Astrocyte (in vitro differentiated cells and primary cell): ENCODE results near the gene TH. TPM values are rescaled to one million over a fixed set of nuclear protein-coding genes. Genes with fewer than 3 reads are reported as not detected.

Source experiments
- DNase-seq: peaks from one replicate; pipeline ENCODE4 v3.0.0-alpha.2; 2010; ENCODE audit warnings: low read depth
- FAIRE-seq: peaks from 2 replicates; lab custom pipeline; 2011; peaks lifted over from hg19 to GRCh38; lab: Jason Lieb, UNC
- H2AFZ ChIP-seq: 2 replicates; pipeline ENCODE4 v1.6.0; 2012; ENCODE audit warnings: low read depth, low read length, inconsistent platforms
- H3K27ac ChIP-seq: 2 replicates; pipeline ENCODE4 v1.5.1; 2011; ENCODE audit warnings: low read depth, low read length, inconsistent platforms
- H3K27me3 ChIP-seq: 2 replicates; pipeline ENCODE4 v1.6.0; 2011; ENCODE audit warnings: low read length, inconsistent platforms; ENCODE audit not compliant: insufficient read depth
- H3K36me3 ChIP-seq: 2 replicates; pipeline ENCODE4 v1.5.1; 2011; ENCODE audit warnings: low read length, inconsistent platforms; ENCODE audit not compliant: insufficient read depth
- H3K4me1 ChIP-seq: 2 replicates; pipeline ENCODE4 v1.5.1; 2011; ENCODE audit warnings: low read length, inconsistent platforms; ENCODE audit not compliant: insufficient read depth
- H3K4me2 ChIP-seq: 2 replicates; pipeline ENCODE4 v1.6.0; 2012; ENCODE audit warnings: low read length, inconsistent platforms
- H3K4me3 ChIP-seq: 2 replicates; pipeline ENCODE4 v1.5.1; 2011; ENCODE audit warnings: low read depth, mild to moderate bottlenecking, low read length, inconsistent platforms; ENCODE audit not compliant: insufficient read depth
- H3K79me2 ChIP-seq: 2 replicates; pipeline ENCODE4 v1.6.0; 2012; ENCODE audit warnings: mild to moderate bottlenecking, low read length, inconsistent platforms; ENCODE audit not compliant: insufficient read depth
- H3K9ac ChIP-seq: 2 replicates; pipeline ENCODE4 v1.6.0; 2012; ENCODE audit warnings: mild to moderate bottlenecking, low read length, inconsistent platforms
- H3K9me3 ChIP-seq: 2 replicates; pipeline ENCODE4 v1.5.1; 2012; ENCODE audit warnings: low read depth, mild to moderate bottlenecking, low read length, inconsistent platforms; ENCODE audit not compliant: insufficient read depth
- H4K20me1 ChIP-seq: 2 replicates; pipeline ENCODE4 v1.6.0; 2012; ENCODE audit warnings: low read length, inconsistent platforms; ENCODE audit not compliant: insufficient read depth
- H3K27ac Mint-ChIP-seq: one replicate; pipeline ENCODE4 v1.8.0; 2021; ENCODE audit warnings: mild to moderate bottlenecking, mixed read lengths; ENCODE audit not compliant: unreplicated experiment
- H3K27me3 Mint-ChIP-seq: one replicate; pipeline ENCODE4 v1.8.0; 2021; ENCODE audit warnings: low read depth, mixed read lengths; ENCODE audit not compliant: unreplicated experiment
- H3K36me3 Mint-ChIP-seq: one replicate; pipeline ENCODE4 v1.8.0; 2021; ENCODE audit warnings: low read depth, mixed read lengths; ENCODE audit not compliant: unreplicated experiment
- H3K4me1 Mint-ChIP-seq: one replicate; pipeline ENCODE4 v1.8.0; 2021; ENCODE audit warnings: low read depth, mixed read lengths; ENCODE audit not compliant: unreplicated experiment
- H3K4me3 Mint-ChIP-seq: one replicate; pipeline ENCODE4 v1.8.0; 2021; ENCODE audit warnings: mild to moderate bottlenecking, moderate library complexity, mixed read lengths; ENCODE audit not compliant: unreplicated experiment
- H3K9me3 Mint-ChIP-seq: one replicate; pipeline ENCODE4 v1.8.0; 2021; ENCODE audit warnings: mild to moderate bottlenecking, mixed read lengths; ENCODE audit not compliant: unreplicated experiment
- CTCF ChIP-seq: IDR thresholded peaks from 2 replicates; pipeline ENCODE4 v1.5.1; 2011; ENCODE audit warnings: low read depth, mild to moderate bottlenecking, inconsistent platforms, low read length, moderate library complexity; ENCODE audit not compliant: insufficient read depth
- EZH2 ChIP-seq: IDR thresholded peaks from 2 replicates; pipeline ENCODE4 v1.6.1; 2012; ENCODE audit warnings: mild to moderate bottlenecking, low read length, inconsistent platforms; ENCODE audit not compliant: insufficient read depth
- total RNA-seq: library from RNA; stranded (reverse); gene quantifications from 2 replicates; pipeline ENCODE4 v1.2.1, GENCODE V29; 2021

Gene TH
- total RNA-seq, 1 donor from 2014 or later: not detected

DNA sequence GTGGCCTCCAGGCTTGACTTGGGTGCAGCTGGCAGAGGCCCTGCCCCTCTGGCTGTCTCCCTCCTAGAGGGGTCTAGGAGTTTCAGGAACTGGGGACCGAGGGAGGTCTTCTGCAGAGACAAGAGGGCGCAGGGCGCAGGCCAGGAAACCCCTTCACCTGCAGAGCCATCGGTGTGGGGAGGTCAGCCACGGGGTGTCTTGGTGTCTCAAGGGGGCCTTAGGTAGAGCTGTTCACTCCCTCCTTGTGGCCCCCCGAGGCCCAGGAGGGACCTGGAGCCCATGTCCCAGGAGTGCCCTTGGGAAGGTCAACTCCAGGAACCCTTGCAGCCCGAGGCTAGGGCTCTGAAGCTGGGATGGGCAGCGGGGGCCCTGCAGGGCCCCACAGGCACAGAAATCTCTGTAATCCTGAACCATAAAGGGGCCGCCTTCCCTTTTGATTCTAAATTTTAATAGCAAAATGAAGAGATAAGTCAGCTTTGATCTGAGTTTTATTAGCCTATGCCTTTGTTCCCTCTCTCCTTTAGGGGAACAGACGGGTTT is 31.4 kb upstream of the TH start:
- Histone ChIP-seq H3K4me2 (no peak overlapping the region), H3K9ac (no peak overlapping the region), H3K27me3 (no peaks in the 10 kb centered on the region), H2AFZ (no peak overlapping the region), H4K20me1 (no peaks in the 10 kb centered on the region), H3K36me3 (no peaks in the 10 kb centered on the region), H3K79me2 (no peaks in the 10 kb centered on the region), H3K4me1 (no peaks in the 10 kb centered on the region), H3K27ac (no peak overlapping the region), H3K4me3 (no peak overlapping the region), H3K9me3 (no peaks in the 10 kb centered on the region)
- Mint-ChIP-seq H3K27ac (no peak overlapping the region), H3K36me3 (peaks cover 2% of the 10 kb centered on the region), H3K9me3 (no peaks in the 10 kb centered on the region), H3K4me3 (no peak overlapping the region), H3K27me3 (peaks cover 28% of the 10 kb centered on the region), H3K4me1 (no peaks in the 10 kb centered on the region)
- no peak for TF ChIP-seq EZH2
- no peak for TF ChIP-seq CTCF
- no peak for FAIRE-seq
- DNase-seq: no peak

DNA sequence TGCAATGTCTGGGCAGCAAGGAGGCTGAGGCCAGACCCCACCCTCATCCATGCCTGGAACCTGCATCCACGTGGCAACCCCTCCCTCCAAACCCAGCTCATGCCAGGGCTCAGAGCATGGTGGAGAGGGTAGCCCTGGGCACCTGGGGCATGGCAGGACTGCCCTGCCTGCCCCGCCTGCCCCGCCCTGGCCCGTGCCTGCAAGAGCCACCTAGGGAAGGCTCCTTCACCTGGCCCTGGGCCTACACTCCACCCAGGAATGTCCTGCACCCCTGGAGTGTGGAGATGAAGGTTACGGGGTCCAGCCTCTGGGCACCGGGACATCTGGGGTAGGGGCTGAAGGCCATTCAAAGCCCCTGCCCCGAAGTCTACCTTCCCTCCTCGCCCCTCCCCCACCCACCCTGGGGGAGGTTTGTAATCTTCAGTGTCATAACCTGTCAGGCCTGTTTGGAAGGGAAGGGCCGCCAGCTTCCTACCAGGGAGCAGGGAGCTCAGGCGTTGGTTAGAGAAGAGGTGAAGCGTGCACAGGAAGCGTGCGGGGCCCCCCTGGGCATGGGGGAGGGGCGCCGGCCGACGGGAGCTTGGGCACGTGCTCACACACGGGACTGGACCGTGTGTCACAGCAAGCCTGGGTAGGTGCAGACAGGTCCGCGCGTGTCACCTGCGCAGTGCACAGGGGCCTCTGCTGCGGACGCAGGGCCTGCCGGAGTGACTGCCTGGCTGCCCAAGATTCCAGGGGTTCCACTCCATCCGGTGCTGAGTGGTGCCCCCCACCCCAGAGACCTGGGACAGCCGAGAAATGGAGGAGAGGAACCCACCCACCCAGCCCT is 30.7 kb upstream of the TH start:
- Histone ChIP-seq H4K20me1 (no peaks in the 10 kb centered on the region), H3K27me3 (no peaks in the 10 kb centered on the region), H3K79me2 (no peaks in the 10 kb centered on the region), H3K4me2 (no peak overlapping the region), H3K27ac (no peak overlapping the region), H2AFZ (no peak overlapping the region), H3K4me3 (no peak overlapping the region), H3K4me1 (no peaks in the 10 kb centered on the region), H3K36me3 (no peaks in the 10 kb centered on the region), H3K9me3 (no peaks in the 10 kb centered on the region), H3K9ac (no peak overlapping the region)
- H3K4me1 Mint-ChIP-seq: no peaks in the 10 kb centered on the region
- no peak overlapping the region for H3K27ac Mint-ChIP-seq
- DNase-seq (no peak), FAIRE-seq (no peak)
- TF ChIP-seq EZH2 (no peak), CTCF (no peak)
- H3K4me3 Mint-ChIP-seq: no peak overlapping the region
- no peaks in the 10 kb centered on the region for H3K9me3 Mint-ChIP-seq
- peaks cover 27% of the 10 kb centered on the region for H3K27me3 Mint-ChIP-seq
- H3K36me3 Mint-ChIP-seq: peaks cover 2% of the 10 kb centered on the region

DNA sequence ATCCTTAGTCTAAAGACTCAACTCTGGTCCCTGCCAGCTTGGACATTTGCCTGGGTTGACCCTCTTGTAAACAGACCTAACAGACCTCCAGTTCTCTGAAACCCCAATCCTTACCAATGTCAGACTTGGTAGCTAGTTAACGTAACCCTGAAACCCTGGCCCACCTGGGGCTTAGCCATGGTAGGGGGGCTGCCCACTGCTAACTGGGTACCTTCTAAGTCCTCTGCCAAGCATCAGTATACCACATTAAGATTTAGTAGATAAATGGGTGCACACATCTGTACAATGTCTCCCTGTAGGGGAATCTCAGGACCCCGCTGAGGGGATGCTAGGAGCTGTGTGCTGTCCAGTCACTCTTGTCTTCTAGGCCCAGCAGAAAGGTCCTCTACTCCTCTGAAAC is 29.9 kb upstream of the TH start:
- Histone ChIP-seq H3K27me3 (no peaks in the 10 kb centered on the region), H3K4me2 (no peak overlapping the region), H3K36me3 (no peaks in the 10 kb centered on the region), H3K79me2 (no peaks in the 10 kb centered on the region), H3K9ac (no peak overlapping the region), H3K9me3 (no peaks in the 10 kb centered on the region), H3K27ac (no peak overlapping the region), H3K4me1 (no peaks in the 10 kb centered on the region), H4K20me1 (peaks cover 5% of the 10 kb centered on the region), H3K4me3 (no peak overlapping the region), H2AFZ (no peak overlapping the region)
- FAIRE-seq: no peak
- peaks cover 2% of the 10 kb centered on the region for H3K36me3 Mint-ChIP-seq
- no peaks in the 10 kb centered on the region for H3K4me1 Mint-ChIP-seq
- peaks cover 28% of the 10 kb centered on the region for H3K27me3 Mint-ChIP-seq
- H3K27ac Mint-ChIP-seq: no peak overlapping the region
- DNase-seq: no peak
- H3K9me3 Mint-ChIP-seq: no peaks in the 10 kb centered on the region
- H3K4me3 Mint-ChIP-seq: no peak overlapping the region
- TF ChIP-seq CTCF (no peak), EZH2 (no peak)
